ENCODE results near the gene IFRD2. TPM values are rescaled to one million over a fixed set of nuclear protein-coding genes. Genes with fewer than 3 reads are reported as not detected.

IFRD2 gene
- total and polyA plus RNA-seq, 9 of the 15 experiments (the other 6 are each of a cell fraction or from before 2014, with no cell fraction given) = 30.5 to 115 (median 52.8) TPM

GRCh38 chr3:50340448-50341329, 48.5 kb upstream of the IFRD2 start, which contains the start of gene RASSF1 (continued):
- no peak for TF ChIP-seq TOE1 (IDR thresholded peaks at IDR 0.05; ENCODE audit: borderline replicate concordance)
- TF ChIP-seq TOE1 (CRISPR knock-in tag; IDR thresholded peaks at IDR 0.05; ENCODE audit: borderline replicate concordance, low read depth) = no peak
- TF ChIP-seq RFX1 (IDR thresholded peaks at IDR 0.05) = no peak
- TF ChIP-seq, protein P1, sequence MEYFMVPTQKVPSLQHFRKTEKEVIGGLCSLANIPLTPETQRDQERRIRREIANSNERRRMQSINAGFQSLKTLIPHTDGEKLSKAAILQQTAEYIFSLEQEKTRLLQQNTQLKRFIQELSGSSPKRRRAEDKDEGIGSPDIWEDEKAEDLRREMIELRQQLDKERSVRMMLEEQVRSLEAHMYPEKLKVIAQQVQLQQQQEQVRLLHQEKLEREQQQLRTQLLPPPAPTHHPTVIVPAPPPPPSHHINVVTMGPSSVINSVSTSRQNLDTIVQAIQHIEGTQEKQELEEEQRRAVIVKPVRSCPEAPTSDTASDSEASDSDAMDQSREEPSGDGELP (CRISPR knock-in tag; IDR thresholded peaks at IDR 0.05; ENCODE audit: borderline replicate concordance) = no peak; the same call in 1 of the 2 replicates
- TF ChIP-seq ZNF79 (CRISPR knock-in tag; IDR thresholded peaks at IDR 0.05; ENCODE audit: low read depth) = no peak
- no peak for TF ChIP-seq PHF20 (IDR thresholded peaks at IDR 0.05; ENCODE audit: partially characterized antibody)
- TF ChIP-seq CREBBP (IDR thresholded peaks at IDR 0.05; ENCODE audit: low read depth, low read length) = no peak
- no peak for TF ChIP-seq NCOR1 (IDR thresholded peaks at IDR 0.05)
- TF ChIP-seq MAFK (IDR thresholded peaks at IDR 0.05; ENCODE audit: low read length) = no peak
- no peak for TF ChIP-seq PPARD (CRISPR knock-in tag; IDR thresholded peaks at IDR 0.05)
- TF ChIP-seq ATF6 (CRISPR knock-in tag; IDR thresholded peaks at IDR 0.05) = no peak
- TF ChIP-seq ELF2 (CRISPR knock-in tag; IDR thresholded peaks at IDR 0.05) = no peak
- TF ChIP-seq SNAPC5 (CRISPR knock-in tag; IDR thresholded peaks at IDR 0.05) = no peak
- no peak for TF ChIP-seq TBL1XR1 (IDR thresholded peaks at IDR 0.05; ENCODE audit: low read length in 2 of 2)
- no peak for TF ChIP-seq NCOA1 (IDR thresholded peaks at IDR 0.05; ENCODE audit: low read depth)
- no peak for TF ChIP-seq ZNF717 (CRISPR knock-in tag; IDR thresholded peaks at IDR 0.05)
- no peak for TF ChIP-seq BRF1 (IDR thresholded peaks at IDR 0.05; ENCODE audit: borderline replicate concordance, extremely low read depth, insufficient read length)
- TF ChIP-seq NR2C2 (CRISPR knock-in tag; IDR thresholded peaks at IDR 0.05) = no peak
- TF ChIP-seq NR2C2 (tag; IDR thresholded peaks at IDR 0.05) = no peak
- TF ChIP-seq GATAD2B (IDR thresholded peaks at IDR 0.05; ENCODE audit: borderline replicate concordance) = no peak
- no peak for TF ChIP-seq ZNF561 (CRISPR knock-in tag; conservative IDR thresholded peaks at IDR 0.05)
- no peak for TF ChIP-seq RFX5 (IDR thresholded peaks at IDR 0.05; ENCODE audit: low read depth, low read length)
- 0 out of 2 replicates have a peak, but pooled peaks have one; percentile 58 for TF ChIP-seq KAT7 (CRISPR knock-in tag; IDR thresholded peaks at IDR 0.05; ENCODE audit: borderline replicate concordance)
- TF ChIP-seq POLR3G (IDR thresholded peaks at IDR 0.05; ENCODE audit: extremely low read depth, insufficient read length, insufficient replicate concordance) = no peak
- no peak for TF ChIP-seq NFIC (IDR thresholded peaks at IDR 0.05)
